Dendritic cell treated with granulocyte-macrophage colony-stimulating factor and Interleukin-4, amounts not matched to agents 40 ng/mL and 50 ng/mL, for 4 days (primary cell): ENCODE results near the gene ARSG.

Source experiments
- H3K27ac Mint-ChIP-seq: one replicate; pipeline ENCODE4 v1.8.0; 2022; ENCODE audit warnings: mild to moderate bottlenecking, mixed read lengths
- H3K27me3 Mint-ChIP-seq: one replicate; pipeline ENCODE4 v1.8.0; 2022; ENCODE audit warnings: mild to moderate bottlenecking, mixed read lengths
- H3K36me3 Mint-ChIP-seq: one replicate; pipeline ENCODE4 v1.8.0; 2022; ENCODE audit warnings: low read depth, mixed read lengths
- H3K4me1 Mint-ChIP-seq: one replicate; pipeline ENCODE4 v1.8.0; 2022; ENCODE audit warnings: low read depth, mixed read lengths
- H3K4me3 Mint-ChIP-seq: one replicate; pipeline ENCODE4 v1.8.0; 2022; ENCODE audit warnings: mild to moderate bottlenecking, moderate library complexity, mixed read lengths
- H3K9me3 Mint-ChIP-seq: one replicate; pipeline ENCODE4 v1.8.0; 2022; ENCODE audit warnings: mixed read lengths
- intact Hi-C: fragments of 100-400 bp; cut with micrococcal nuclease; formaldehyde crosslinking; loops from one replicate; pipeline ENCODE4 v1.15.0; 2022

The ARSG gene

GRCh38 chr17:68424203-68424602 lies 132.9 kb downstream of the ARSG start:
- Mint-ChIP-seq H3K9me3 (no peaks in the 10 kb centered on the region), H3K4me1 (no peaks in the 10 kb centered on the region), H3K27ac (no peak overlapping the region), H3K36me3 (peaks cover 97% of the 10 kb centered on the region), H3K4me3 (no peak overlapping the region), H3K27me3 (no peaks in the 10 kb centered on the region)
- intact Hi-C loops, result no loop called here

- Mint-ChIP-seq H3K36me3 (peaks cover 97% of the 10 kb centered on the region), H3K9me3 (no peaks in the 10 kb centered on the region), H3K27me3 (no peaks in the 10 kb centered on the region), H3K4me3 (no peak overlapping the region), H3K27ac (no peak overlapping the region), H3K4me1 (no peaks in the 10 kb centered on the region)
- intact Hi-C loops, result no loop called here
Measured at GRCh38 chr17:68424861-68425260, 133.6 kb downstream of the ARSG start.

GRCh38 chr17:68425979-68426378 lies 134.7 kb downstream of the ARSG start:
- Mint-ChIP-seq H3K4me1 (no peaks in the 10 kb centered on the region), H3K4me3 (no peak overlapping the region), H3K36me3 (peaks cover 97% of the 10 kb centered on the region), H3K27me3 (no peaks in the 10 kb centered on the region), H3K9me3 (no peaks in the 10 kb centered on the region), H3K27ac (no peak overlapping the region)
- intact Hi-C loops, result no loop called here

GRCh38 chr17:68427575-68427974 lies 136.3 kb downstream of the ARSG start:
- no peaks in the 10 kb centered on the region for H3K27me3 Mint-ChIP-seq
- H3K9me3 Mint-ChIP-seq, result no peaks in the 10 kb centered on the region
- no peak overlapping the region for H3K4me3 Mint-ChIP-seq
- intact Hi-C loops, result no loop called here
- H3K27ac Mint-ChIP-seq, result no peak overlapping the region
- no peaks in the 10 kb centered on the region for H3K4me1 Mint-ChIP-seq
- peaks cover 100% of the 10 kb centered on the region for H3K36me3 Mint-ChIP-seq

GRCh38 chr17:68428498-68429172 lies 137.3 kb downstream of the ARSG start:
- H3K9me3 Mint-ChIP-seq, result no peaks in the 10 kb centered on the region
- H3K36me3 Mint-ChIP-seq, result peaks cover 100% of the 10 kb centered on the region
- no peak overlapping the region for H3K27ac Mint-ChIP-seq
- intact Hi-C loops, result no loop called here
- no peaks in the 10 kb centered on the region for H3K27me3 Mint-ChIP-seq
- no peaks in the 10 kb centered on the region for H3K4me1 Mint-ChIP-seq
- no peak overlapping the region for H3K4me3 Mint-ChIP-seq

GRCh38 chr17:68429881-68430280 lies 138.6 kb downstream of the ARSG start:
- intact Hi-C loops, result no loop called here
- H3K36me3 Mint-ChIP-seq, result peaks cover 100% of the 10 kb centered on the region
- H3K4me3 Mint-ChIP-seq, result no peak overlapping the region
- no peak overlapping the region for H3K27ac Mint-ChIP-seq
- no peaks in the 10 kb centered on the region for H3K27me3 Mint-ChIP-seq
- H3K4me1 Mint-ChIP-seq, result no peaks in the 10 kb centered on the region
- H3K9me3 Mint-ChIP-seq, result no peaks in the 10 kb centered on the region

- no peaks in the 10 kb centered on the region for H3K27me3 Mint-ChIP-seq
- H3K36me3 Mint-ChIP-seq, result peaks cover 100% of the 10 kb centered on the region
- H3K4me1 Mint-ChIP-seq, result peaks cover 4% of the 10 kb centered on the region
- H3K9me3 Mint-ChIP-seq, result no peaks in the 10 kb centered on the region
- intact Hi-C loops, result no loop called here
- no peak overlapping the region for H3K4me3 Mint-ChIP-seq
- no peak overlapping the region for H3K27ac Mint-ChIP-seq
Measured at GRCh38 chr17:68431045-68431608, 139.8 kb downstream of the ARSG start.

GRCh38 chr17:68431661-68432071 lies 140.4 kb downstream of the ARSG start:
- H3K27ac Mint-ChIP-seq, result no peak overlapping the region
- intact Hi-C loops, result no loop called here
- H3K27me3 Mint-ChIP-seq, result no peaks in the 10 kb centered on the region
- H3K4me1 Mint-ChIP-seq, result peaks cover 9% of the 10 kb centered on the region
- H3K4me3 Mint-ChIP-seq, result no peak overlapping the region
- no peaks in the 10 kb centered on the region for H3K9me3 Mint-ChIP-seq
- peaks cover 98% of the 10 kb centered on the region for H3K36me3 Mint-ChIP-seq

GRCh38 chr17:68432086-68432864 lies 141.0 kb downstream of the ARSG start:
- H3K4me1 Mint-ChIP-seq, result peaks cover 13% of the 10 kb centered on the region
- H3K9me3 Mint-ChIP-seq, result no peaks in the 10 kb centered on the region
- H3K27me3 Mint-ChIP-seq, result no peaks in the 10 kb centered on the region
- intact Hi-C loops, result no loop called here
- no peak overlapping the region for H3K4me3 Mint-ChIP-seq
- no peak overlapping the region for H3K27ac Mint-ChIP-seq
- peaks cover 92% of the 10 kb centered on the region for H3K36me3 Mint-ChIP-seq

GRCh38 chr17:68433211-68433610 lies 141.9 kb downstream of the ARSG start:
- peaks cover 83% of the 10 kb centered on the region for H3K36me3 Mint-ChIP-seq
- no peak overlapping the region for H3K27ac Mint-ChIP-seq
- intact Hi-C loops, result no loop called here

GRCh38 chr17:68433911-68434508 lies 142.7 kb downstream of the ARSG start:
- intact Hi-C loops, result no loop called here
- Mint-ChIP-seq H3K9me3 (no peaks in the 10 kb centered on the region), H3K27ac (no peak overlapping the region), H3K36me3 (peaks cover 75% of the 10 kb centered on the region), H3K4me3 (no peak overlapping the region), H3K27me3 (no peaks in the 10 kb centered on the region), H3K4me1 (peaks cover 28% of the 10 kb centered on the region)

More at GRCh38 chr17:68433211-68433610, 141.9 kb downstream of the ARSG start:
- peaks cover 22% of the 10 kb centered on the region for H3K4me1 Mint-ChIP-seq
- no peak overlapping the region for H3K4me3 Mint-ChIP-seq
- H3K9me3 Mint-ChIP-seq, result no peaks in the 10 kb centered on the region
- H3K27me3 Mint-ChIP-seq, result no peaks in the 10 kb centered on the region

GRCh38 chr17:68435361-68435760 lies 144.1 kb downstream of the ARSG start:
- intact Hi-C loops, result no loop called here
- H3K9me3 Mint-ChIP-seq, result no peaks in the 10 kb centered on the region
- H3K27me3 Mint-ChIP-seq, result no peaks in the 10 kb centered on the region
- no peak overlapping the region for H3K4me3 Mint-ChIP-seq
- peaks cover 28% of the 10 kb centered on the region for H3K4me1 Mint-ChIP-seq
- no peak overlapping the region for H3K27ac Mint-ChIP-seq
- H3K36me3 Mint-ChIP-seq, result peaks cover 61% of the 10 kb centered on the region

GRCh38 chr17:68435876-68436842 lies 144.9 kb downstream of the ARSG start:
- Mint-ChIP-seq H3K4me1 (peaks cover 34% of the 10 kb centered on the region), H3K9me3 (no peaks in the 10 kb centered on the region), H3K4me3 (no peak overlapping the region), H3K27me3 (no peaks in the 10 kb centered on the region), H3K36me3 (peaks cover 58% of the 10 kb centered on the region), H3K27ac (no peak overlapping the region)
- intact Hi-C loops, result loop anchor here (1.0 kb wide), 1 partner anchor 173 kb away; no protein-coding TSS in a partner anchor
